ENCODE measurements around the gene GPR108. TPM values are rescaled to one million over a fixed set of nuclear protein-coding genes. Genes with fewer than 3 reads are reported as not detected.

GPR108 gene
- total and polyA plus RNA-seq, 12 donors = 61.8 to 193 (median 123) TPM

DNA sequence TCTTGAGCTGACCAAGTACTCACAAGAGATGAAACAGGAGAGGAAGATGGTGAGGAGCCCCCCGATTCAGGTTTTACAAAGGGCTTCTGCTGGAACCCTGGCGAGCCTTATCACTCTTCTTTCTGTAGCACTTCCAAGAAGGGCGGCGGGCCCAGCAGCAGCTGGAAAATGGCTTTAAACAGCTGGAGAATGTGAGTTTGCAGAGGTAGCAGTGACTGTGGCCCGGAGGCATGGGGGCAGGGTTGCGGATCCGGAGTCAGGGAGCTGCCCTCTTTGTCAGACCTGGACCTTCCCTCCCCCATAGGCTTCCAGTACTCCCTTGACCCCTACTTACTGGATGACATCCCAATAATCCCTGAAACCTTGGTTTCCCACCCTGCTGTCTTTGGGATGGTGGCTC is 5.7 kb upstream of the GPR108 start:
- Histone ChIP-seq H3K4me1 (replicated peaks in 1 of 2) (peaks cover 37 to 46% of the 10 kb centered on the region in 2 donors), H3K27ac (peak overlapping the region in 2 of 5 donors; percentile 93 to 95), H3K36me3 (replicated peaks in 1 of 2) (peaks cover 0 to 36% of the 10 kb centered on the region in 2 donors), H3K9me3 (replicated peaks in 1 of 3) (no peaks in the 10 kb centered on the region), H3K27me3 (no peaks in the 10 kb centered on the region), H3K4me3 (no peak overlapping the region)
- TF ChIP-seq, protein P1, sequence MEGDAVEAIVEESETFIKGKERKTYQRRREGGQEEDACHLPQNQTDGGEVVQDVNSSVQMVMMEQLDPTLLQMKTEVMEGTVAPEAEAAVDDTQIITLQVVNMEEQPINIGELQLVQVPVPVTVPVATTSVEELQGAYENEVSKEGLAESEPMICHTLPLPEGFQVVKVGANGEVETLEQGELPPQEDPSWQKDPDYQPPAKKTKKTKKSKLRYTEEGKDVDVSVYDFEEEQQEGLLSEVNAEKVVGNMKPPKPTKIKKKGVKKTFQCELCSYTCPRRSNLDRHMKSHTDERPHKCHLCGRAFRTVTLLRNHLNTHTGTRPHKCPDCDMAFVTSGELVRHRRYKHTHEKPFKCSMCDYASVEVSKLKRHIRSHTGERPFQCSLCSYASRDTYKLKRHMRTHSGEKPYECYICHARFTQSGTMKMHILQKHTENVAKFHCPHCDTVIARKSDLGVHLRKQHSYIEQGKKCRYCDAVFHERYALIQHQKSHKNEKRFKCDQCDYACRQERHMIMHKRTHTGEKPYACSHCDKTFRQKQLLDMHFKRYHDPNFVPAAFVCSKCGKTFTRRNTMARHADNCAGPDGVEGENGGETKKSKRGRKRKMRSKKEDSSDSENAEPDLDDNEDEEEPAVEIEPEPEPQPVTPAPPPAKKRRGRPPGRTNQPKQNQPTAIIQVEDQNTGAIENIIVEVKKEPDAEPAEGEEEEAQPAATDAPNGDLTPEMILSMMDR (IDR thresholded peaks at IDR 0.05) = no peak
- no peak for TF ChIP-seq POLR2A (IDR thresholded peaks at IDR 0.05)
- 41 to 82% (median 75%) methylated on average over 7 of the region's 7 CpGs for WGBS, 4 donors
- no peak for DNase-seq
- intact Hi-C loops (cut with DNase I) = loop anchor here in 1 of 2 donors (10.0 kb wide), 1 partner anchor 122 kb away; no protein-coding TSS in a partner anchor

DNA sequence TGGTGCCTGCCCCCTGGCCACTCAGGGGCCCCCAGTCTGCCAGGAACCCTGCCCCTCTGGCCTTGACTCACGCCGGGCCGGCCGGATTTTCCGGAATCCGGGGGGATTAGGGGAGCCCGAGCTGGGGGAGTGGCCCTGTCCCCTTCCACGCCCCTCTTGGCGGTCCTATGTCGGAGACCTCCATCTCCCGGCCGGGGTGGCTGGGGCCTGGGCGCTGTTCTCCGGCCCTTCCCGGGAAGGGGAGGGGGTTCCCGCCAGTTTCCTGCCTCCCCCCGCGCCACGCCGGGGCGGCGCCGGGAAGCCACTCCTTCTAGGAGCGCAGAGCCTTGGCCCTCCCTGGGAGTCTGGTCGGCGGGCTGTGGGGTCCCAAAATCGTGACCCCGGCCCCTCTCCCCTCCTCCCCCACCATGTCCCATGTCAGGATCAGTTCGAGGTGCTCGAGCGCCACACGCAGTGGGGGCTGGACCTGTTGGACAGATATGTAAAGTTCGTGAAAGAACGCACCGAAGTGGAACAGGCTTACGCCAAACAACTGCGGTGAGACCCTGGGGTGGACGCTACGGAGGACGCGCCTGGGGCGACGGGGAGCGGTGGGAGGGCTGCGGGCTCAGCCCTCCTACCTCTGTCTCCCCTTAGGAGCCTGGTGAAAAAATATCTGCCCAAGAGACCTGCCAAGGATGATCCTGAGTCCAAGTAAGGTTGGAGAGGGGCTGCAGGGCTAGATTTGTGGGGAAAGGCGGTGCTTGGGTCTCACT is 3.4 kb upstream of the GPR108 start:
- Histone ChIP-seq H3K4me1 (replicated peaks in 1 of 2) (peaks cover 45 to 56% of the 10 kb centered on the region in 2 donors), H3K36me3 (replicated peaks in 1 of 2) (peaks cover 0 to 15% of the 10 kb centered on the region in 2 donors), H3K4me3 (peak overlapping the region; percentile 77 to 90 (median 88)), H3K27ac (peak overlapping the region in 4 of 5 donors; percentile 30 to 92 (median 66)), H3K27me3 (no peaks in the 10 kb centered on the region), H3K9me3 (replicated peaks in 1 of 3) (no peaks in the 10 kb centered on the region)
- intact Hi-C loops (cut with DNase I) = loop anchor here in 1 of 2 donors (10.0 kb wide), 1 partner anchor 124 kb away; no protein-coding TSS in a partner anchor
- DNase-seq = peak in 5 of 7 donors; percentile 27 to 55 (median 52)
- WGBS, 4 donors = 2 to 6% (median 3%) methylated on average over 17 to 46 of the region's 46 CpGs
- TF ChIP-seq, protein P1 (IDR thresholded peaks at IDR 0.05) = no peak
- no peak for TF ChIP-seq POLR2A (IDR thresholded peaks at IDR 0.05)

- Histone ChIP-seq H3K27ac (peak overlapping the region in 4 of 5 donors; percentile 30 to 92 (median 66)), H3K9me3 (replicated peaks in 1 of 3) (no peaks in the 10 kb centered on the region), H3K4me1 (replicated peaks in 1 of 2) (peaks cover 42 to 56% of the 10 kb centered on the region in 2 donors), H3K4me3 (peak overlapping the region; percentile 77 to 90 (median 88)), H3K27me3 (no peaks in the 10 kb centered on the region), H3K36me3 (replicated peaks in 1 of 2) (peaks cover 0 to 15% of the 10 kb centered on the region in 2 donors)
- intact Hi-C loops (cut with DNase I) = loop anchor here in 1 of 2 donors (10.0 kb wide), 2 partner anchors 125 to 215 kb away; no protein-coding TSS in a partner anchor
- 0 to 1% (median 0%) methylated on average over 12 to 34 of the region's 34 CpGs for WGBS, 4 donors
- peak in 6 of 7 donors; percentile 58 to 71 (median 63) for DNase-seq
- TF ChIP-seq, protein P1 (IDR thresholded peaks at IDR 0.05) = no peak
- peak in 1 of 2 donors; percentile 0 for TF ChIP-seq POLR2A (IDR thresholded peaks at IDR 0.05)
These were observed 2.7 kb upstream of the GPR108 start for GRCh38 chr19:6739883-6740588.

DNA sequence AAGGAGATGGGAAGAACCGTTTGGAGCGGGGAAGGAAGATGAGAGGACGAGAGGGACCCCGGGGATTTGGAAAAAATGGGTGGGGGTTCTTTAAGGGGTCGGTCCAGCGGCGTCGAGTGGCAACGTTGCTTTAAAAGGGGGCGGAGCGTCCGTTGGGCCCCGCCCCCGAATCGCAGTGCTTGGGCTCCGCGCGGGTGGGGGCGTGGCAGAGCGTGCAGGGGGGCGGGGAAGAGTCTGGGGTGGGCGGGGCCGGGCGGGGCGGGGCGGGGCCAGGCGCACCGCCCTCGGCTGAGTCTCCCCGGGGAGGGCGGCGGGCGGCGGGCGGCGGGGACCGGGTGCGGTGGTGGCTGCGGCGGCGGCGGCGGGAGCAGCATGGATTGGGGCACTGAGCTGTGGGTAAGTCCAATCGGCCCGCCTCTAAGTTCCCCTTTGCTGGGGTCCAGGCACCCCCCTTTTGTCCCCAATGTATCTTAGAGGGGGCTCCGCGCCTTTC is 2.1 kb upstream of the GPR108 start, which contains the start of gene TRIP10:
TRIP10 (plus strand) TSS at position 291 of the 493 bp plus-strand sequence; CDS start at position 373, 82 bp downstream.
- Histone ChIP-seq H3K36me3 (replicated peaks in 1 of 2) (peaks cover 0 to 15% of the 10 kb centered on the region in 2 donors), H3K27ac (peak within 1 kb of the TSS; percentile 35 to 92 (median 90)), H3K4me1 (replicated peaks in 1 of 2) (peaks cover 37 to 50% of the 10 kb centered on the region in 2 donors), H3K9me3 (replicated peaks in 1 of 3) (no peaks in the 10 kb centered on the region), H3K27me3 (no peaks in the 10 kb centered on the region), H3K4me3 (peak within 1 kb of the TSS; percentile 77 to 90 (median 88))
- peak; percentile 28 to 42 for TF ChIP-seq POLR2A (IDR thresholded peaks at IDR 0.05)
- TF ChIP-seq, protein P1 (IDR thresholded peaks at IDR 0.05) = no peak
- 0 to 3% (median 0%) methylated on average over 17 to 47 of the region's 47 CpGs for WGBS, 4 donors
- intact Hi-C loops (cut with DNase I) = loop anchor here in 1 of 2 donors (10.0 kb wide), 1 partner anchor 215 kb away; no protein-coding TSS in a partner anchor
- DNase-seq = peak; percentile 81 to 92 (median 89)

Measured in adrenal gland (tissue), 12 donors.